Fibroblast of lung (primary cell): ENCODE measurements around the gene LDLRAD4. TPM values are rescaled to one million over a fixed set of nuclear protein-coding genes. Genes with fewer than 3 reads are reported as not detected.
A peak's percentile ranks its signal among the peaks of the same experiment; 100 is the strongest.

Experiments
- DNase-seq, 2 donors: peaks; one replicate each; pipeline versions ENCODE4 v3.0.0 to v3.0.0-alpha.2; 2010; ENCODE audit warnings: low read depth in 2 of 2
- H2AFZ ChIP-seq: 2 replicates; pipeline ENCODE4 v1.5.1; 2012; ENCODE audit warnings: low read length, control low read depth, inconsistent platforms
- H3K27ac ChIP-seq: 2 replicates; pipeline ENCODE4 v1.5.1; 2011; ENCODE audit warnings: low read length, control low read depth; ENCODE audit not compliant: insufficient read depth
- H3K27me3 ChIP-seq: 2 replicates; pipeline ENCODE4 v1.5.1; 2011; ENCODE audit warnings: mild to moderate bottlenecking, low read length; ENCODE audit not compliant: control insufficient read depth, insufficient read depth
- H3K36me3 ChIP-seq: 2 replicates; pipeline ENCODE4 v1.5.1; 2011; ENCODE audit warnings: low read length; ENCODE audit not compliant: control insufficient read depth, insufficient read depth
- H3K4me1 ChIP-seq: 2 replicates; pipeline ENCODE4 v1.5.1; 2011; ENCODE audit warnings: low read length; ENCODE audit not compliant: control insufficient read depth, insufficient read depth; ENCODE audit errors: extremely low read depth
- H3K4me2 ChIP-seq: 2 replicates; pipeline ENCODE4 v1.5.1; 2011; ENCODE audit warnings: low read length, control low read depth; ENCODE audit not compliant: insufficient read depth; ENCODE audit errors: extremely low read depth
- H3K4me3 ChIP-seq, 4 experiments: fragments of 200-600 bp in 1 of 4; sonication (generic) in 1 of 4; replicated peaks in 1 of 4; 2 replicates each; pipeline ENCODE4 v1.5.1; 2011 to 2016; ENCODE audit warnings: low read length in 4 of 4, low read depth in 3 of 4, mild to moderate bottlenecking in 3 of 4, control low read depth in 2 of 4, inconsistent platforms in 1 of 4, mixed read lengths in 1 of 4; ENCODE audit not compliant: insufficient read depth in 1 of 4; ENCODE audit errors: control extremely low read depth in 1 of 4
- H3K79me2 ChIP-seq: 2 replicates; pipeline ENCODE4 v1.5.1; 2012; ENCODE audit warnings: mild to moderate bottlenecking, low read length, inconsistent platforms; ENCODE audit not compliant: control insufficient read depth, insufficient read depth
- H3K9ac ChIP-seq: 2 replicates; pipeline ENCODE4 v1.5.1; 2011; ENCODE audit warnings: mild to moderate bottlenecking, low read length, control low read depth; ENCODE audit not compliant: insufficient read depth
- H3K9me3 ChIP-seq: 2 replicates; pipeline ENCODE4 v1.5.1; 2012; ENCODE audit warnings: low read depth, low read length; ENCODE audit not compliant: control insufficient read depth, insufficient read depth
- H4K20me1 ChIP-seq: 2 replicates; pipeline ENCODE4 v1.5.1; 2011; ENCODE audit warnings: low read length; ENCODE audit not compliant: control insufficient read depth, insufficient read depth; ENCODE audit errors: extremely low read depth
- EZH2 ChIP-seq: IDR thresholded peaks from 2 replicates; pipeline ENCODE4 v1.5.1; 2012; ENCODE audit warnings: low read length, control low read depth, mild to moderate bottlenecking; ENCODE audit errors: missing control alignments
- polyA plus RNA-seq, 2 donors: library from polyadenylated mRNA; depleted of rRNA in 1 of 2; stranded (reverse) in 1 of 2; unstranded in 1 of 2; fragments of >200 nt; gene quantifications; 2 replicates each; pipeline ENCODE4 v1.2.1, GENCODE V29; 2011 to 2012; ENCODE audit warnings: missing spikeins in 1 of 2
- total RNA-seq: library from RNA; depleted of rRNA; stranded (reverse); fragments of >200 nt; gene quantifications from 2 replicates; pipeline ENCODE4 v1.2.1, GENCODE V29; 2014
- TF ChIP-seq, protein P1 (sequence below), 2 donors: IDR thresholded peaks in 1 of 2; conservative IDR thresholded peaks in 1 of 2; 1 replicate in 1 of 2; 2 replicates in 1 of 2; pipeline ENCODE4 v1.5.1; 2011 to 2012; ENCODE audit warnings: low read length in 2 of 2, control low read depth in 1 of 2, inconsistent platforms in 1 of 2, low read depth in 1 of 2, mild to moderate bottlenecking in 1 of 2

The LDLRAD4 gene
- total and polyA plus RNA-seq, 2 donors (not counting 1 experiment from before 2014, with no cell fraction given) = not detected

- H3K36me3 ChIP-seq = no peaks in the 10 kb centered on the region
- H3K27ac ChIP-seq = no peak overlapping the region
- DNase-seq = no peak
- H3K4me1 ChIP-seq = no peaks in the 10 kb centered on the region
- H3K9me3 ChIP-seq = no peaks in the 10 kb centered on the region
- no peaks in the 10 kb centered on the region for H3K79me2 ChIP-seq
- no peaks in the 10 kb centered on the region for H4K20me1 ChIP-seq
- H2AFZ ChIP-seq = no peak overlapping the region
- no peak overlapping the region for H3K9ac ChIP-seq
- H3K4me3 ChIP-seq = no peak overlapping the region
- no peaks in the 10 kb centered on the region for H3K27me3 ChIP-seq
- TF ChIP-seq, protein P1, sequence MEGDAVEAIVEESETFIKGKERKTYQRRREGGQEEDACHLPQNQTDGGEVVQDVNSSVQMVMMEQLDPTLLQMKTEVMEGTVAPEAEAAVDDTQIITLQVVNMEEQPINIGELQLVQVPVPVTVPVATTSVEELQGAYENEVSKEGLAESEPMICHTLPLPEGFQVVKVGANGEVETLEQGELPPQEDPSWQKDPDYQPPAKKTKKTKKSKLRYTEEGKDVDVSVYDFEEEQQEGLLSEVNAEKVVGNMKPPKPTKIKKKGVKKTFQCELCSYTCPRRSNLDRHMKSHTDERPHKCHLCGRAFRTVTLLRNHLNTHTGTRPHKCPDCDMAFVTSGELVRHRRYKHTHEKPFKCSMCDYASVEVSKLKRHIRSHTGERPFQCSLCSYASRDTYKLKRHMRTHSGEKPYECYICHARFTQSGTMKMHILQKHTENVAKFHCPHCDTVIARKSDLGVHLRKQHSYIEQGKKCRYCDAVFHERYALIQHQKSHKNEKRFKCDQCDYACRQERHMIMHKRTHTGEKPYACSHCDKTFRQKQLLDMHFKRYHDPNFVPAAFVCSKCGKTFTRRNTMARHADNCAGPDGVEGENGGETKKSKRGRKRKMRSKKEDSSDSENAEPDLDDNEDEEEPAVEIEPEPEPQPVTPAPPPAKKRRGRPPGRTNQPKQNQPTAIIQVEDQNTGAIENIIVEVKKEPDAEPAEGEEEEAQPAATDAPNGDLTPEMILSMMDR (conservative IDR thresholded peaks at IDR 0.05 in 1 of 2, IDR thresholded peaks at IDR 0.05 in 1 of 2; ENCODE audit: low read depth in 1 of 2, low read length in 2 of 2) = no peak
- TF ChIP-seq EZH2 = no peak
- H3K4me2 ChIP-seq = no peak overlapping the region
Measured at GRCh38 chr18:13574761-13575160, 356.2 kb downstream of the LDLRAD4 start.

- H3K79me2 ChIP-seq = no peaks in the 10 kb centered on the region
- H2AFZ ChIP-seq = no peak overlapping the region
- H3K9ac ChIP-seq = no peak overlapping the region
- no peak for DNase-seq
- H3K4me3 ChIP-seq = no peak overlapping the region
- H3K27ac ChIP-seq = no peak overlapping the region
- no peaks in the 10 kb centered on the region for H3K36me3 ChIP-seq
- no peaks in the 10 kb centered on the region for H3K9me3 ChIP-seq
- no peaks in the 10 kb centered on the region for H3K4me1 ChIP-seq
- no peaks in the 10 kb centered on the region for H3K27me3 ChIP-seq
- TF ChIP-seq EZH2 = no peak
- TF ChIP-seq, protein P1 (conservative IDR thresholded peaks at IDR 0.05 in 1 of 2, IDR thresholded peaks at IDR 0.05 in 1 of 2; ENCODE audit: low read depth in 1 of 2, low read length in 2 of 2) = no peak
- no peaks in the 10 kb centered on the region for H4K20me1 ChIP-seq
- no peak overlapping the region for H3K4me2 ChIP-seq
Measured at GRCh38 chr18:13576598-13576997, 358.0 kb downstream of the LDLRAD4 start.

DNA sequence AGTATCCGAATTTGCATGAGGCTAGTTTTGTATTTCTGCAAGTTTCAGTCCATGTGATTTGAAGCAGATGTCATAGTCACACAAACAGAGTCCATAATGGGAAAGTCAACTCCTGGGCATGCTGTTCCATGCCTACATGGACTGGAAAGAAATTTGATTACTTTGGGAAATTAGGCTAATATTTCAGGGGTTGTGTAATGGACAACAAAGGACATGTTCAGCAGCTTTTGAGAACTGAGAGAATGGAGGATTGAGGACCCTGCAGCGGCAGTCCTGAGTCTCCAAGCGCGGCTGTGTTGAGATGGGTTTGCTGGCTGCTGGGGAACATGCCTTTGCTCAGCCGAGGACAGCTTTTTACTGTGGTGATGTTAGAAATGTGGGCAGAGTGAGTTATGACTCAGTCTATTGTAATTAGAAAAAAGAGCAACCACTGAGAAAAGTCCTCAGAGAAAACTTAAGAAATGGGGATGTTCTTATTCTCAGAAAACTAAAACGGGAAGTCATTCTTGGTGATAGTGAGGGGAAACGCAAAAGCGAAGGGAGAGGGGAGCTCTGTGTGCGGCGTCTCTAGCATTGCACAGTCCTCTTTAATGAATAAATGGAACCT lies 358.6 kb downstream of the LDLRAD4 start:
- no peaks in the 10 kb centered on the region for H3K27me3 ChIP-seq
- no peaks in the 10 kb centered on the region for H3K36me3 ChIP-seq
- TF ChIP-seq EZH2 = no peak
- TF ChIP-seq, protein P1 (conservative IDR thresholded peaks at IDR 0.05 in 1 of 2, IDR thresholded peaks at IDR 0.05 in 1 of 2; ENCODE audit: low read depth in 1 of 2, low read length in 2 of 2) = no peak
- DNase-seq = peak in 1 of 2 donors; percentile 65
- H4K20me1 ChIP-seq = no peaks in the 10 kb centered on the region
- H3K27ac ChIP-seq = no peak overlapping the region
- H3K4me2 ChIP-seq = no peak overlapping the region
- H3K4me3 ChIP-seq = no peak overlapping the region
- H3K9ac ChIP-seq = no peak overlapping the region
- no peaks in the 10 kb centered on the region for H3K4me1 ChIP-seq
- H2AFZ ChIP-seq = no peak overlapping the region
- H3K9me3 ChIP-seq = no peaks in the 10 kb centered on the region
- no peaks in the 10 kb centered on the region for H3K79me2 ChIP-seq
